Stomach (tissue), 9 donors: ENCODE measurements around the gene SHISAL2A. TPM values are rescaled to one million over a fixed set of nuclear protein-coding genes. Genes with fewer than 3 reads are reported as not detected.

Experiments
- DNase-seq, 2 donors: peaks; one replicate each; pipeline versions ENCODE4 v3.0.0 to v3.0.0-alpha.2; 2013 to 2019
- H3K27ac ChIP-seq, 5 donors: fragments of 200-600 bp in 4 of 5; sonication (generic) in 4 of 5; one replicate each; pipeline ENCODE4 v1.5.1; 2013 to 2019; ENCODE audit warnings: mild to moderate bottlenecking in 1 of 5, moderate library complexity in 1 of 5
- H3K27me3 ChIP-seq, 3 donors: fragments of 200-600 bp; sonication (generic); one replicate each; pipeline ENCODE4 v1.5.1; 2017 to 2019; ENCODE audit warnings: mixed run types in 1 of 3
- H3K36me3 ChIP-seq, 4 donors: fragments of 200-600 bp; sonication (generic); 1 replicate in 3 of 4; 2 replicates in 1 of 4; pipeline ENCODE4 v1.5.1; 2016 to 2019
- H3K4me1 ChIP-seq, 4 donors: fragments of 200-600 bp; sonication (generic); one replicate each; pipeline ENCODE4 v1.5.1; 2016 to 2019
- H3K4me3 ChIP-seq, 4 donors: fragments of 200-600 bp; sonication (generic) in 3 of 4; one replicate each; pipeline ENCODE4 v1.5.1; 2016 to 2019; ENCODE audit warnings: mild to moderate bottlenecking in 1 of 4
- H3K9me3 ChIP-seq, 4 donors: fragments of 200-600 bp; sonication (generic); one replicate each; pipeline ENCODE4 v1.5.1; 2016 to 2019
- EP300 ChIP-seq: sonication (generic); formaldehyde crosslinking; IDR thresholded peaks from one replicate; pipeline ENCODE4 v1.6.1; 2017; ENCODE audit warnings: antibody characterized with exemption
- POLR2A ChIP-seq, 4 donors: fragments of 450-650 bp; IDR thresholded peaks; one replicate each; pipeline ENCODE4 v1.6.1; 2016; ENCODE audit warnings: antibody characterized with exemption in 4 of 4, control low read depth in 2 of 4, mild to moderate bottlenecking in 1 of 4, moderate library complexity in 1 of 4
- POLR2AphosphoS5 ChIP-seq, 3 donors: sonication (generic); formaldehyde crosslinking; IDR thresholded peaks; one replicate each; pipeline ENCODE4 v1.6.1; 2016; ENCODE audit warnings: antibody characterized with exemption in 3 of 3
- WGBS, 5 donors: extraction: QIAGEN DNeasy Blood & Tissue Kit in 3 of 5; methylation state at CpG; one replicate each; pipeline versions ENCODE4 v1.1.5 to v1.1.7; 2013 to 2018; 5-methylcytosine and 5-hydroxymethylcytosine counted together
- intact Hi-C: fragments of 100-400 bp; cut with DNase I; formaldehyde crosslinking; loops from one replicate; pipeline ENCODE4 v1.15.1; 2023; ENCODE audit warnings: low total_unique reads
- polyA plus RNA-seq, 3 donors: library from polyadenylated mRNA; stranded (reverse); fragments of 200-250 nt; gene quantifications; one replicate each; pipeline ENCODE4 v1.2.3, GENCODE V29; 2013
- total RNA-seq, 5 donors: library from RNA; depleted of rRNA; stranded (reverse); fragments of >200 nt; gene quantifications; one replicate each; pipeline versions ENCODE4 v1.1.0 to v1.2.3, GENCODE V29; 2014 to 2016
- TF ChIP-seq, protein P1 (sequence below), 7 experiments: fragments of 450-650 bp in 4 of 7; fragments of 200-600 bp in 3 of 7; sonication (generic) in 3 of 7; IDR thresholded peaks; one replicate each; pipeline ENCODE4 v1.5.1; 2016 to 2019; ENCODE audit warnings: antibody characterized with exemption in 7 of 7, control low read depth in 2 of 7, mild to moderate bottlenecking in 1 of 7
- donor health status: healthy with polysubstance abuse.
- donor health status: Bipolar disorder and iron deficiency.
- donor health status: healthy.

SHISAL2A gene
- total and polyA plus RNA-seq, 8 donors = 0.20 to 2.4 TPM; not detected in 6

DNA sequence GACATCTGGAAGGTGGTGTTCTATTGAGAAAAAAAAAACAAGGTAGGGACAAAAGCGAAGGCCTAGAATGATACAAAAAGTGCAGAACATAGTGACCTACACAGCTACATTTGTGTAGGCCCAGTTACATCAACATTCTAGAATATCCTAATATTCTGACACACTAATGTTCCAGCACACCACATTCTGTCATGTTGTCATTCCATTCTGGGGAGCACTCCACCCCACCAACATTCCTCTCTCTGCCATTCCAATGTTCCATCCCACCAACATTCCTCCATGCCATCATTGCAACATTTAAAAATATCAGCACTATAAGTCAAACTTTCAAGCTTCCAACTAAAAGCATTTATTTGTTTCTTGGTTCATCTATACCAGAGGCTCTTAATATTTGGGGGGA is 36.7 kb downstream of the SHISAL2A start:
- Histone ChIP-seq H3K36me3 (no peaks in the 10 kb centered on the region), H3K27me3 (no peaks in the 10 kb centered on the region), H3K4me3 (no peak overlapping the region), H3K4me1 (no peaks in the 10 kb centered on the region), H3K27ac (no peak overlapping the region), H3K9me3 (no peaks in the 10 kb centered on the region)
- 96 to 100% (median 100%) methylated on average over 1 of the region's 1 CpG for WGBS, 5 donors
- no peak for TF ChIP-seq EP300
- DNase-seq = no peak
- intact Hi-C loops = no loop called here

DNA sequence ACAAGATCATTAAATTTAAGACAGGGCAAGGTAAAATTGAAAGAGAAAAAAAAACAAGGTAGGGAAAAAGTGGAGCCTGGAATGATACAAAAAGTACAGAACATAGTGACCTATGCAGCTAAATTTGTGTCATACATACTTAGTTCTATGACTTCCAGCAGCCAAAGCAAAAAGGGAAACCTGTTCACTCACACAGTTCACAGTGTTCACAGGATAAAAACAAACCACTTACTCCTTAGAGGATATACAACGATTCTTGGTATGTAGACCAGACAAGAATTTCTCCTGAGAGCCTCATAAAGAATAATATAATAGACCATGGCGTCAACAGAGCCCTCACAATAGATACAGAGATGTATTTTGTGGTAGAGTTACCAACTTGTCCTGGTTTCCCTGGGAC is 37.6 kb downstream of the SHISAL2A start:
- no peaks in the 10 kb centered on the region for H3K36me3 ChIP-seq
- H3K4me1 ChIP-seq = no peaks in the 10 kb centered on the region
- TF ChIP-seq, protein P1, sequence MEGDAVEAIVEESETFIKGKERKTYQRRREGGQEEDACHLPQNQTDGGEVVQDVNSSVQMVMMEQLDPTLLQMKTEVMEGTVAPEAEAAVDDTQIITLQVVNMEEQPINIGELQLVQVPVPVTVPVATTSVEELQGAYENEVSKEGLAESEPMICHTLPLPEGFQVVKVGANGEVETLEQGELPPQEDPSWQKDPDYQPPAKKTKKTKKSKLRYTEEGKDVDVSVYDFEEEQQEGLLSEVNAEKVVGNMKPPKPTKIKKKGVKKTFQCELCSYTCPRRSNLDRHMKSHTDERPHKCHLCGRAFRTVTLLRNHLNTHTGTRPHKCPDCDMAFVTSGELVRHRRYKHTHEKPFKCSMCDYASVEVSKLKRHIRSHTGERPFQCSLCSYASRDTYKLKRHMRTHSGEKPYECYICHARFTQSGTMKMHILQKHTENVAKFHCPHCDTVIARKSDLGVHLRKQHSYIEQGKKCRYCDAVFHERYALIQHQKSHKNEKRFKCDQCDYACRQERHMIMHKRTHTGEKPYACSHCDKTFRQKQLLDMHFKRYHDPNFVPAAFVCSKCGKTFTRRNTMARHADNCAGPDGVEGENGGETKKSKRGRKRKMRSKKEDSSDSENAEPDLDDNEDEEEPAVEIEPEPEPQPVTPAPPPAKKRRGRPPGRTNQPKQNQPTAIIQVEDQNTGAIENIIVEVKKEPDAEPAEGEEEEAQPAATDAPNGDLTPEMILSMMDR (IDR thresholded peaks at IDR 0.05) = no peak
- no peak for TF ChIP-seq EP300
- TF ChIP-seq POLR2AphosphoS5 (IDR thresholded peaks at IDR 0.05) = no peak
- TF ChIP-seq POLR2A (IDR thresholded peaks at IDR 0.05) = no peak
- H3K4me3 ChIP-seq = no peak overlapping the region
- no peak overlapping the region for H3K27ac ChIP-seq
- no peak for DNase-seq
- no peaks in the 10 kb centered on the region for H3K27me3 ChIP-seq
- WGBS, 5 donors = 83 to 94% (median 86%) methylated on average over 2 of the region's 2 CpGs
- no peaks in the 10 kb centered on the region for H3K9me3 ChIP-seq
- intact Hi-C loops = no loop called here

DNA sequence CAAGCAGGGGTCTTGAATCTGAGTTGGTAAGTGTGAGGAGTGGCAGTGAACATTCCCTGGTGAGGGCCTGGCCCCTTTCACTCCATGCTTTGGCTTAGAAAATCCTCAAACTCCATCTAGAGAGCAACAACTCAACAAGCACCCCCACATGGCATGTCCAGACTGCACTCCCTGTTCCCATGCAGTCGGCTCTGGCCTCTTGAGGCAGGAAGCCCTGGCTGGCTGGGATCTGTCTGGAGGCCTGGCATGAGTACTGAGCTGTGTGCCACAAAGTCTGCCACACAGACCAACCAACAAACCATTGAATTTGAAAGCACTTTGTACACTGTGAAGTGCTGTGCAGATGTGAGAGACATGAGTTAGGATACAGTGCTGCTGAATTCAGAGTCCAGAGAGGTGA is 40.0 kb downstream of the SHISAL2A start:
- H3K4me1 ChIP-seq = peaks cover 0 to 10% (median 10%) of the 10 kb centered on the region in 4 donors
- no peak for DNase-seq
- H3K9me3 ChIP-seq = no peaks in the 10 kb centered on the region
- no peak overlapping the region for H3K27ac ChIP-seq
- H3K4me3 ChIP-seq = no peak overlapping the region
- intact Hi-C loops = no loop called here
- WGBS, 5 donors = 29 to 78% (median 39%) methylated on average over 1 of the region's 1 CpG; no CpG with 5 or more reads in 1 of the 5 donors
- no peaks in the 10 kb centered on the region for H3K27me3 ChIP-seq
- TF ChIP-seq EP300 (no peak), POLR2AphosphoS5 (IDR thresholded peaks at IDR 0.05) (no peak), POLR2A (IDR thresholded peaks at IDR 0.05) (no peak)
- TF ChIP-seq, protein P1 (IDR thresholded peaks at IDR 0.05) = no peak
- H3K36me3 ChIP-seq = no peaks in the 10 kb centered on the region

DNA sequence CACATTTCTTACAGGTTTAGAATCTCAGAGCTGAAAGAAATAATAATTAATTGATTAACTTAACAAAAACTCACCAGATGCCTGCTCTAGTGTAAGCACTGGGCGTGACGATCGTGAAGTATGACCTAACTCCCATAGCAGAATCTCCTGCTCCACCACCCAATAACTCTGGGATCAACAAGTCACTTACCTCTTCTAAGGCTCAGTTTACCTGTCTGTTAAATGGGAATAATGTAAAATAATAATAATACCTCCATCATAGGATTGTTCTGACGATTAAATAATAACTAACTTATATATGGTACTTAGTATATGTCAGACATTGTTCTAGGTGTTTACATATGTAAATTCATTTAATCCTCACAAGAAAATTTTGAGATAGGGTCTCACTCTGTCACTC is 40.5 kb downstream of the SHISAL2A start:
- H3K27me3 ChIP-seq = no peaks in the 10 kb centered on the region
- H3K4me3 ChIP-seq = no peak overlapping the region
- WGBS, 5 donors = 87 to 97% (median 94%) methylated on average over 4 of the region's 4 CpGs
- H3K36me3 ChIP-seq = no peaks in the 10 kb centered on the region
- H3K9me3 ChIP-seq = no peaks in the 10 kb centered on the region
- no peak overlapping the region for H3K27ac ChIP-seq
- no peak for DNase-seq
- TF ChIP-seq POLR2A (IDR thresholded peaks at IDR 0.05) = no peak
- TF ChIP-seq, protein P1 (IDR thresholded peaks at IDR 0.05) = no peak
- no peak for TF ChIP-seq EP300
- intact Hi-C loops = no loop called here
- H3K4me1 ChIP-seq = peaks cover 0 to 12% (median 10%) of the 10 kb centered on the region in 4 donors

DNA sequence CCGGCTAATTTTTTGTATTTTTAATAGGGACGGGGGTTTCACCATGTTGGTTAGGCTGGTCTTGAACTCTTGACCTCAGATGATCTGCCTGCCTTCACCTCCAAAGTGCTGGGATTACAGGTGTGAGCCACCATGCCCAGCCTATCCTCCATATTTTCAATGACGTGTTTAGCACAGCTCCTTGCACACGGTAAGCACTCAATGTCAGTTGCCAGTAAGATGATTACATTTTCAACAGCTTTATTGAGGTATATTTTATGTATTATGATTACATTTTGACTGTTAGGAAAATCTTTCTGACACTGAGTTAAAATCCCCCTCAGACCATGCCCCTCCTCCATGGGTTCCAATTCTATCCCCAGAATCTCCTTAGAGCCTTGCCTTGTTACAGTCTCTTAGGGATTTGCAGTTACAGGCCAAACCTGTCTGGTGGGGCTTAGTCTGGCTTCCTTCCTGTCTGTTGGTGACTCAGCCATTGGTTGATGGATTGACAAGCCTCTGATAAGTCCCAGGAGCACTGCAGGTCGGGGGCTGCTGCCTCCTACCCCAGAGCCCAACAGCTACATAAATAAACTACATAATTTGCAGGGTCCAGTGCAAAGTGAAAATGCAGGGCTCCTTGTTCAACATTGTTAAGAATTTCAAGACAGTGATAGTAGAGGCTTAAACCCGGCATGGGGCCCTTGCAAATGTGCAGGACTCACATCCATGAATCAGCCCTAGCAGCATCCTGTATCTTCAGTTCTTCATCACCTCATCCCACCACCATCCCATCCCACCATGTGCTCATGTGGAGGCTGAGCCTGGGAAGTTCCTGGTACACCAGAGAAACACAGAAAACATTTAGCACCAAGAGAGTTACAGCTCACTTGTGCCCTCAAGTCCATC is 41.8 kb downstream of the SHISAL2A start:
- Histone ChIP-seq H3K4me1 (peaks cover 0 to 12% (median 10%) of the 10 kb centered on the region in 4 donors), H3K9me3 (no peaks in the 10 kb centered on the region), H3K4me3 (no peak overlapping the region), H3K27me3 (no peaks in the 10 kb centered on the region), H3K27ac (no peak overlapping the region), H3K36me3 (no peaks in the 10 kb centered on the region)
- intact Hi-C loops = no loop called here
- DNase-seq = peak in 1 of 2 donors; percentile 68
- 64 to 75% (median 70%) methylated on average over 6 of the region's 6 CpGs for WGBS, 5 donors
- TF ChIP-seq POLR2AphosphoS5 (IDR thresholded peaks at IDR 0.05) = no peak
- TF ChIP-seq EP300 = no peak
- TF ChIP-seq POLR2A (IDR thresholded peaks at IDR 0.05) = no peak
- TF ChIP-seq, protein P1 (IDR thresholded peaks at IDR 0.05) = no peak
